ENCODE results near the gene HAUS7. TPM values are rescaled to one million over a fixed set of nuclear protein-coding genes. Genes with fewer than 3 reads are reported as not detected.

The HAUS7 gene
- total RNA-seq, 1 experiment from 2014 or later = 59.9 TPM

DNA sequence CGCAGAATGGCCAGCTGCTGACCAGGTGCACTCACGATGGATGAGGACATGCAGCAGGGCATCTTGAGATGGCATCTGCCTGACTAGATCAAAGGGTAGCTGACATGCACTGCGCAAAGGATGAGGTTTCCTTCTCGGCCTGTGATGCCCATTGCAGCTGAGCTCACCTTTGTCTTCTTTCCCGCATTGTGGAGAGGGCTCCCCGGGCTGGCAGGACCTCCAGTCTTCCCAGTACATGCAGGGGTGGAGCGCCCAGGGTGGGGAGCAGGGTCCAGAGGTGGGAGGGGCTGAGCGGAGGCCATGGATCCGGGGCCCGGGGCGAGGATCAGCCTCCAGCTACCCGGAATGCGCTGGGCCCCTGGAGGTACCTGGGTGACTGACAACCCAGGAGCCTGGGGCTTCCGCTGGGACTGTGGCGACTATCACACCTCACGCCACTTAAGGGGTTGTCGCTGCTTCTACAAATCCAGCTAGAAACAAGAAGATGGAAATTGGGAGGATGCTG lies 36.5 kb downstream of the HAUS7 start:
- ChIA-PET CTCF (no interaction called here), POLR2A (no interaction called here)
- Histone ChIP-seq H3K27ac (ENCODE audit: low read length) (no peak overlapping the region), H3K9me3 (ENCODE audit: control insufficient read depth, insufficient read depth, low read depth, low read length) (no peaks in the 10 kb centered on the region), H3K27me3 (ENCODE audit: control insufficient read depth, insufficient read depth, low read length) (no peaks in the 10 kb centered on the region), H3K36me3 (ENCODE audit: control insufficient read depth, insufficient read depth, low read length) (no peaks in the 10 kb centered on the region), H3K4me1 (ENCODE audit: control insufficient read depth, insufficient read depth, low read length) (no peaks in the 10 kb centered on the region), H3K4me3 (ENCODE audit: low read depth in 2 of 2, low read length in 2 of 2) (no peak overlapping the region)
- no TSS peak for BruUV-seq (replicated peaks)
- DNase-seq (ENCODE audit: low read depth, low spot score) (no peak), ATAC-seq (no peak)
- intact Hi-C loops (cut with micrococcal nuclease; ENCODE audit: unreplicated experiment) = loop anchor here (10.0 kb wide), 1 partner anchor 399 kb away; no protein-coding TSS in a partner anchor
- in situ Hi-C loops (cut with HindIII; ENCODE audit: low pct_unique_long_range_greater_than_20kb, low sequenced_read_pairs) = no loop called here
- TF ChIP-seq TCF7L2 (IDR thresholded peaks at IDR 0.05; ENCODE audit: low read depth, low read length) (no peak), POLR2AphosphoS5 (IDR thresholded peaks at IDR 0.05; ENCODE audit: low read depth, low read length) (no peak), SIN3A (IDR thresholded peaks at IDR 0.05; ENCODE audit: borderline replicate concordance, insufficient read depth, low read depth, low read length) (no peak), REST (IDR thresholded peaks at IDR 0.05; ENCODE audit: insufficient read depth in 1 of 2, low read depth in 2 of 2, low read length in 1 of 2) (no peak)
- TF ChIP-seq, protein P1, sequence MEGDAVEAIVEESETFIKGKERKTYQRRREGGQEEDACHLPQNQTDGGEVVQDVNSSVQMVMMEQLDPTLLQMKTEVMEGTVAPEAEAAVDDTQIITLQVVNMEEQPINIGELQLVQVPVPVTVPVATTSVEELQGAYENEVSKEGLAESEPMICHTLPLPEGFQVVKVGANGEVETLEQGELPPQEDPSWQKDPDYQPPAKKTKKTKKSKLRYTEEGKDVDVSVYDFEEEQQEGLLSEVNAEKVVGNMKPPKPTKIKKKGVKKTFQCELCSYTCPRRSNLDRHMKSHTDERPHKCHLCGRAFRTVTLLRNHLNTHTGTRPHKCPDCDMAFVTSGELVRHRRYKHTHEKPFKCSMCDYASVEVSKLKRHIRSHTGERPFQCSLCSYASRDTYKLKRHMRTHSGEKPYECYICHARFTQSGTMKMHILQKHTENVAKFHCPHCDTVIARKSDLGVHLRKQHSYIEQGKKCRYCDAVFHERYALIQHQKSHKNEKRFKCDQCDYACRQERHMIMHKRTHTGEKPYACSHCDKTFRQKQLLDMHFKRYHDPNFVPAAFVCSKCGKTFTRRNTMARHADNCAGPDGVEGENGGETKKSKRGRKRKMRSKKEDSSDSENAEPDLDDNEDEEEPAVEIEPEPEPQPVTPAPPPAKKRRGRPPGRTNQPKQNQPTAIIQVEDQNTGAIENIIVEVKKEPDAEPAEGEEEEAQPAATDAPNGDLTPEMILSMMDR (IDR thresholded peaks at IDR 0.05) = no peak

- no peak overlapping the region for H3K4me3 ChIP-seq (ENCODE audit: low read depth in 2 of 2, low read length in 2 of 2)
- no peaks in the 10 kb centered on the region for H3K4me1 ChIP-seq (ENCODE audit: control insufficient read depth, insufficient read depth, low read length)
- POLR2A ChIA-PET = no interaction called here
- no peak overlapping the region for H3K27ac ChIP-seq (ENCODE audit: low read length)
- intact Hi-C loops (cut with micrococcal nuclease; ENCODE audit: unreplicated experiment) (loop anchor here (10.0 kb wide), 1 partner anchor 398 kb away; no protein-coding TSS in a partner anchor), in situ Hi-C loops (cut with HindIII; ENCODE audit: low pct_unique_long_range_greater_than_20kb, low sequenced_read_pairs) (no loop called here)
- TF ChIP-seq SIN3A (IDR thresholded peaks at IDR 0.05; ENCODE audit: borderline replicate concordance, insufficient read depth, low read depth, low read length) = no peak
- TF ChIP-seq POLR2AphosphoS5 (IDR thresholded peaks at IDR 0.05; ENCODE audit: low read depth, low read length) = no peak
- TF ChIP-seq, protein P1 (IDR thresholded peaks at IDR 0.05) = no peak
- no peak for TF ChIP-seq TCF7L2 (IDR thresholded peaks at IDR 0.05; ENCODE audit: low read depth, low read length)
- TF ChIP-seq REST (IDR thresholded peaks at IDR 0.05; ENCODE audit: insufficient read depth in 1 of 2, low read depth in 2 of 2, low read length in 1 of 2) = no peak
- ATAC-seq = no peak
- no peaks in the 10 kb centered on the region for H3K27me3 ChIP-seq (ENCODE audit: control insufficient read depth, insufficient read depth, low read length)
- no peak for DNase-seq (ENCODE audit: low read depth, low spot score)
- BruUV-seq (replicated peaks) = no TSS peak
- CTCF ChIA-PET = no interaction called here
- H3K36me3 ChIP-seq (ENCODE audit: control insufficient read depth, insufficient read depth, low read length) = no peaks in the 10 kb centered on the region
- H3K9me3 ChIP-seq (ENCODE audit: control insufficient read depth, insufficient read depth, low read depth, low read length) = no peaks in the 10 kb centered on the region
Measured at GRCh38 chrX:153433161-153433680, 37.2 kb downstream of the HAUS7 start.
